GM18868 (cell line): ENCODE measurements around the gene ADRA1B.

Experiments used
- ATAC-seq: cut with Tn5 transposase; IDR thresholded peaks from one replicate; pipeline ENCODE4 v1.9.1; 2021; ENCODE audit warnings: mild to moderate bottlenecking, moderate library complexity; ENCODE audit not compliant: unreplicated experiment

ADRA1B gene

DNA sequence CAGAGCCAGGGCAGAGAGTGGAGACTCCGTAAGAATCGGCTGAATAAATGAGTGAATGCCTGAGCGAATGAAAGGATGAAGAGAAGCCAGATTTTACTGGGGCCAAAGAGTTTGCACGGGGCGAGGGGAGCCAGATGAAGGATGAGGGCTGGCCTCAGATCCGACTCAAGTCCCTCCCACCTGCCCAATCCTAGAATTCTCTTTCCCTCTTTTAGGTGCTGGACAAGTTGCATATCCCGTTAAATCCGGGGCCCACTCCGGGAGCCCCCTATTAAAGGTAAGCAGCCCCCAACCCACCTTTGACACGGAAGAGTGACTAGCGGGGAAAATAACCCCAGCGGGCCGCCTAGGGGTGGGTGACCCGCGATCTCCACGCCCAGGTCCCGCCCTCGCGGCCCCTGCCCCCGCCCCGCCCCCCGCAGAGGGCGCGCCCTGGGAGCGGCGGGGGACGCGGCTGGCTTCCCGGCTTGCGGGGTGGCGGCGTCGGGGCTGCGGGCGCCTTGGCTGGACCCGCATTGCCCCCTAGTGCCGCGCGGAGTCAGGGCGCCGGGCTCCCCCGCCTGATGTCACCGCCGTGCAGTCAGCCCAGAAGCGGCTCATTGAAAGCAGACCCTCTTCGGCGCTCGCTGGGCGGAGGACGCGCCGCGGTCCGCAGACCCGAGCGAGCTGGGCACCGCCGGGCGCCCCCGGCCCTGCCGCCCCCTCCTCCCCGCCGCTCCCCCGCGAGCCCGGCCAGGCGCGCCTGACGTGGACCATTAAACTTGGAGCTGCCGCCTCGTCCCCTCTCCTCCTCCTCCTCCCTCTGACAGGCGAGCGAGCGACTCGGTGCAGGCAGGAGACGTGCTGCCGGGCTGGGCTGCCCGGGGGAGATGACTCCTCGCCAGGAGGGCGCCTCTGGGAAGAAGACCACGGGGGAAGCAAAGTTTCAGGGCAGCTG lies at the start of gene ADRA1B:
Gene ADRA1B, plus strand, starts transcription at position 579 of the 937 bp plus-strand sequence. CDS start 424 bp downstream, outside the sequence.
- peak; percentile 87 for ATAC-seq

DNA sequence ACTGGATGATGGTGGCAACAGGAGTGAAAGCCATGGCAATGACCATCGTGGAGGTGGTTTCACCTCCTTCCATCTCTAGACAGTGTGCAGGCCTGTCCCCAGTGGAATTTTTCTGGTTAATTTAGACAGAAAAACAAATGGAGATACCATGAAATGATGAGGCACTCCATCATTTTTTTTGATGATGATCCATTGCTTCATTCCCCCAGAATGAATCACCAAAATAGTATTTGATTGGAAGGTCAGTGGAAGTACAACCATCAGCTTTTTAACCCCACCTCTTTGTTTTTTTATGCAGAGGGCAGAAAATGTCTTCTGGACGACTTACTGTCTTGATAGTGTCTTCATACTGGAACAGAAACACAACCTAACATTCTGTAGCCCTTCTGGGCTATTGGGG lies 42.6 kb upstream of the ADRA1B start:
- no peak for ATAC-seq

DNA sequence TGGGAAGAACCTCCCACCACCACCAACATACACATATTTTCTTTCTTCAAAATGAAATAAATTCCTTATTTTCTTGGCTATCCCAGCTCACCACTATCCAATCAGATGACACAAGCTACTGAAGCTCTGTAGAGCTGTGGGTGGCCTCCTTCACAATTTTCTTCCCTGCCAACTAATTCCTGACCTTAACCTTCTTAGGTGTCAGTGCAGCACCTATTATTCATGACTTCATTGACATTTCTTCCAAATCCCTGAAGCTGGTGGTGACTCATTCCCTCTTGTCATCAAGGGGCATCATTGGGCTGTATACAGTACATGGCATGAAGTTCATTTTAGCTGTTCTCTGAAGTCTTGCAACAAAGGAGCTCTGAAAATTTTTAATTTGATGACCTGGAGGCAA lies 42.0 kb upstream of the ADRA1B start:
- no peak for ATAC-seq

DNA sequence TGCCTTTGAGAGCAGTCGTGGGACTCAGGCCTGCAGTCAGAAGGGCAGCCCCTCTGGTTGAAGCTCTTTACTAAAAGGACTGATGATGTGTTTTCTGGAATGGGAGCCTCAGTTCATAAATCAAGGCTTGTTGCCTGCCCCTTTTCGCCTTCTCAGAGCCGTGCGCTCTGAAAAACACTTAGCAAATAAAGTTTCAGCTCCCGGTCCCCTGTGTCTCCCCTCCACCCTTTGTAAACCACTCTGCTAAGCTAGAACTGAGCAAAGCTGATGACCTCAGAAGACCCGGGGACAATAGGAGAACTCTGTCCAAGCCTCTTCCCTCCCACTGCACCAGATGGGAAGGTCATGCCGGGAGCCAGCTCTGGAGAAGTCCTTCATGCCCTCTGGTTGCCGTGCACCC lies 39.3 kb upstream of the ADRA1B start:
- no peak for ATAC-seq

DNA sequence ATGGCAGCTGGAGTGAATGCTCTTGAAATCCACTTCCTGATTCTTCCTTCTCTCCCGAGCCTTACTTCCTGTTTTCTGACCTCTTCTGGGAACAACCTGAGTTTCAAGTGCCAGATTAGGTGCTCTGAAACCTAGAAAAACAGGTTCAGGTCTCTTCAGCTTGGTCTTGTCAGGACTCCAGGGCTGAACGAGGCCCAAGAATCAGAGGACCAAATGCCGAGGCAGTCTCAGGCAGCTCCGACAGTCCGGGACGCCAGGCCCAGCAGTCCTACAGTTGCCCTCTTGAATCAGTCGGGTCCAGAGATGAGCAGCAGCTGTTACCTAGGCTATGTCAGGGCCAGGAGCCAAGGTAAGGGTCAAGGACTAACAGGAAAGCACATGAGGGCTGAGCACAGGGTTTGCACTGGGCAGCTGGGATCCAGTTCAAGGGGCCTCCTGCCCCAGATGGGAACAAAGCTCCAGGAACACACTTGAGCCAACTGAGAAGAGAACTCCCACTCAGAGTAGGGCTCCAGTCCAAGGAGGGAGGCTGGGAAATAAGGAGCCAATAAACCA lies 38.3 kb upstream of the ADRA1B start:
- no peak for ATAC-seq

DNA sequence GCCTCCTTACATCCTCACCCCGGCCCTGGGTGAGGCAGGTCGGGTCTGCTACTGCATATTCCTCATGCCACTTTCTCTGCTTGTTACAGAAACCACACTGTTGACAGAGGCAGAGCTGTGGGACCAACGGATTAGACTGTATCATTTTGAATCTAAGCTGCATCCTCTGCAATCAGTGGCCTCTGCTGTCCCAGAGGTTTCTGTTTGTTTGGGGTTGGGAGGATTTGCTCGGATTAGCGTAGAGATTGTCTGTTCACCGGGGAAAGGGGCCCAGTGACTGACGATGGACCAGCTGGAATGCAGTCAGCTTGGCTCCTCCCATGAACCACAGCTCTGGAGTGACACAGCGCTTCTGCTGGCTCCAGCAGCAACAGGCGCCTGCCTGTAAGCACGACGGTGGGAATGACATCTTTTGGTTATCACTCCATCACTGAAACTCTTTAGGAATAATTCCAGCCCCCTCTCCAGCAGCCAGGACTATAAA lies 37.3 kb upstream of the ADRA1B start:
- no peak for ATAC-seq

DNA sequence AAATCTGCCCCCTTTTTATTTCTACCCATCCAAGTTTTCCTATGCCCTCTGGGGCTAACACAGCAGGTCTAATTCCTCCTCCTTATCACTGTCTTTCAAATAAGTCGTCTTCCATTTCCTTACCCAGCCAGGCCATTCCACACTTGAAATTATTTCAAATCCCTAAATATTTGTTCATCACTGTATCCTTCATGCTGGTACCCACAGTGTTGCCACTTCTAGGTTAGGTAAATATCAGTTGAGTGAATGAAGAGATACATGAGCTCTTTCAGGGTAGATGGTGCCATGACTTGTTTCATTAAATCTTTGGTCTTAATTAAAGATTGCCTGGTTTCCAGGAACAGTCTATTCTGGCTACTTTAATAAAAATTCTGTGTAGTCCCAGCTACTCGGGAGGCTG lies 35.6 kb upstream of the ADRA1B start:
- no peak for ATAC-seq

DNA sequence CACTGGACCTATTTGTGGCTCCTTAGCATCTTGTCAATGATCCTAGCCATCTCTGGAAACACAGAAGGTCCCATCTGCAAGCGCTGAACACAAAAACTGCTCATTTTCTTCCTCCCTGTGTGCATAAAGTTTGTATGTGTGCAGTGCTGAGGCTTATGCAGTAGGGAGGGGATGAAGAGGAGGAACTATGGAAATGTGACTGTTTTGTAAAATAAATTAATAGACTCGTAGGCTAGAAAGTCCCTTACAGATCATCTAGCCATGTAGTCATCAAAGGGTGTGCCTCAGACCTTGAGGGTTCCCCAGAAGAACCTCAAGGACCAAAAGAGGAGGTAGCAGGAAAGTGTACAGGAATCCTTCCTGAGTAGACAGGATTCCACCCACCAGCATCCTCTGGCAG lies 34.3 kb upstream of the ADRA1B start:
- no peak for ATAC-seq

DNA sequence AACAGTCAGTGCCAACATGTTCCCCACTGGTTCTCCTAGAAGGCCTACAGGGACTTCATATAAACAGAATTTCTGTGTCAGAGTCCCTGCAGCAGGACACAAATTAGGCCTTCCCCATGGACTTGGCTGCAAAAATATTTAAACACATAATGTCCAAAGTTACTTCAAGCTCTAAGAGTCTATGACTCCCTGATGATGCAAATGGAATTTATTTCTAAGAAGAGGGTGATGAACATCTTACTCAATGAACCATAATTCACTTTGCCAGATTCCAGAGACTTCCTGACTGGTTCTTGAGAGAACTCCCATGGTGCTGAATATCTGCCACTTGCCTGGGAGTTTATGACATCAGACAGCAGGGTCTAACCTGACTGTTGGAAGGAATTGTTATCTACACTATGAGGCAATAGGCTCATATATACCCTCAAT lies 32.7 kb upstream of the ADRA1B start:
- no peak for ATAC-seq

DNA sequence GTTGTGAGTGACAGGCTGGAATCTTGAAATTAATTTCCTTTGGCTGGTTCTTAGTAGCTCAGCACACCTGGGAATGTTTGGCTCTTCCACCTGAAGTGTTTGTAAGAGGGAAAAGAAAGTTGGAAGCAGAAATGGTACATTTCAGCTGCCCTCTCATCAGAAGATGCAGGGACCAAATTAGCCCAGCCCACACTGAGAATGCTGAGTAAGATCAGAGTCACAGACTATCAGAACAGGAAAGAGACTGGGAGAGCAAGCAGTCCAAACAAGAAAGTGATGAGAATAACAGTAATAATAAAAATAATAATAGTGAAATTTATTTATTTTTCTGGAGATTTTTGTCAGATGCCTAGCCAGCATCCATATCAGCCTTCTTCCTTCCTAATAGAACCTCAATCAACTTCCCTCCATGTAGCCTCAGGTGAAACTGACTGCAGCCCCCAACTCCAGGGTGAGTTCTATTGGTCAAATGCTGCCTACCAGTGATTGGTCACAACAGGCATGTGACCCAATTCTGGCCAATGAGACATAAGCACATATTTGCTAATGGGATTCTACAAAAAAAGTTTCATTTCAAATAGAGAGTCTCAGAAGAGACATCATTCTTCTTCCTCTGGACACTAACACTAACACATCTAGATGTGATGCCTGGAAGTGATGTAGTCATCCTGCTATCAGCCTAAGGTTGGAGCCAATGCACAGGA lies 31.2 kb upstream of the ADRA1B start:
- no peak for ATAC-seq

DNA sequence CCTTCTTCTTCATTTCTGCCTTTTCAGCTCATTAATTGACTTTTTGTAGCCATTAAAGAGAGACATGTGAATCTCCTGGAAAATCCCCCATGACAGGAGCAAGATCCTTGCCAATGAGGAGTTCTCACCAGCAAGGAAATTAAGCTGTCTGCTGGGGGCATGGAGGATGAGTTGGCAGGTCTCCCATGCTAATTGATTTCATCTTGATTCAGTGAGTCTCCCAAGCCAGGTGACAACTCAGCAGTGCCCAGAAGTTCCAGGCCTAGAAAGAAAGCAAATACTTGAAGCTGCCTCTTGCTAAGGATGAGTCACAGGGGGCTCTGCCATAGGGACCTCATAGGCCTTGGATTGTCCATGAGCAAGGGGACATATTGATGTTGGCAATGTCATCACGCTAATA lies 30.0 kb upstream of the ADRA1B start:
- no peak for ATAC-seq

DNA sequence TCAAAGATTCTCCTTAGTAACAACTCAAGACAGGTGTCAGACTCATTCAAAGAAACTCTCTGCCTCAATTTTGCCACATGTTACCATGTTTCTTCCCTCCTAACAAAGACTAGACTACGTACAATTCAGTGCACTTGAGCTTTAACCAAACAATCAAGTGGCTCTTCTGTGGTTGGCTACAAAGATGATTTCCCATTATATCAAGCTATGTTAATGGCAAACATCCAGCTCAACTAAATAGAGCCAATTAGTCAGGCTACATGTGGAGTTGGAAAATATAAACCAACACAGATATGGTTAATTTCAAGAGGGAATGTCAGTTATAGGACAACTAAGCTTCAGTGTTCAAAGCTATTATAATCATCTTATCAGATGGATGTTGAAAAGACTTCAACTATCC lies 29.2 kb upstream of the ADRA1B start:
- ATAC-seq: no peak

DNA sequence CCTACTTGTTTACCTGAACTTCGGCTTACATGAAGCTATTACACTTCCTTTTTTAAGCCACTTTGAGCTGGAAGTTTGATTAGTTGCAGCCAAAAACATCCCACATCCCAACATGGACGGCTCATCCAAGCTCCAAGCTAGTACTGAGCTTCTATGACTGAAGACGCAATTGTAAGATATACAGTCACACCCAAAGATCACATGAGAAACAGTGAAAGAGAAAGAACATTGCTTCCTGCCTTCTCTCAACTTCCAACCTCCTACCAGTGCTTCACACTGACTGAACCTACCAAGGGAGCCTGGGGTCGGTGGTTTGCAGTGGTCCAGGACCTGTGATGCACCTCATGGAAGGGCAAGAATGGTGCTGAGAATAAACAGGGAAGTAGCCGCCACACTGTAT lies 27.4 kb upstream of the ADRA1B start:
- no peak for ATAC-seq

DNA sequence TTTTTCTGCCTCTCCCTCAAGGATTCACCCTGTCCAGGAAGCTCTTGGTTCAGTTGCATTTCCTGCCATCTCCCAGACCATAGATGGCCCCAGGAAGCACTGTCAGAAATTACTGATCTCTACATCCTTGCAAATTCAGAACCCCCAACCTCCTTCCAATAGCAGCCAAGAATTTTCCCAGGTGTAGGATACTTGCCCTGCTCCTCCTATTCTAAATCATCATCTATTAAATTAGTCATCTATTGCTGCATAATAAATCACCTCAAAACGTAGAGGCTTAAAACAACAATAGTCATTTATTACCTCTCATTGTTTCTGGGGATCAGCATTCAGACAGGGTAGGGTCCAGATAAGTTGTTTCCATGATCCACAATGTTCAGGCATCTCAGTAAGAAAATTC lies 26.1 kb upstream of the ADRA1B start:
- ATAC-seq: no peak

DNA sequence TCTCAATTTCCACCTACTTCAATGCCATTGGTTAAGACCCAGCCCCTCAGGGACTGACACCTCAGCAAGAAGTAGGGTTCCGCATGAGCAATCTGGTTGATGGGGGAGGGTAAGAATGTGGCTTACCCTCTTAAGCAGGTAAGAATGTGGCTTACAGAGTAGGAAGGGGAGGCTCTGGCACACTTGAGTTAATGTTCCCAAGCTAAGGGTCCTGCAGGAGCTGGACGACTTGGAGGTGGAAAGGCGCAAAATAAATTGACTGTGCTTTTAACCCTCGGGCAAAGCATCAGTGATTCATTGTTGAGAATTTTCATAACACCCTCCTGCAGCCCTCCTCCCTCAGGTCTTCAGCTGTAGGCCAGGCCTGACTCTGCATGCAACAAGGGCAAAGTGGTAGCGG lies 24.9 kb upstream of the ADRA1B start:
- no peak for ATAC-seq

DNA sequence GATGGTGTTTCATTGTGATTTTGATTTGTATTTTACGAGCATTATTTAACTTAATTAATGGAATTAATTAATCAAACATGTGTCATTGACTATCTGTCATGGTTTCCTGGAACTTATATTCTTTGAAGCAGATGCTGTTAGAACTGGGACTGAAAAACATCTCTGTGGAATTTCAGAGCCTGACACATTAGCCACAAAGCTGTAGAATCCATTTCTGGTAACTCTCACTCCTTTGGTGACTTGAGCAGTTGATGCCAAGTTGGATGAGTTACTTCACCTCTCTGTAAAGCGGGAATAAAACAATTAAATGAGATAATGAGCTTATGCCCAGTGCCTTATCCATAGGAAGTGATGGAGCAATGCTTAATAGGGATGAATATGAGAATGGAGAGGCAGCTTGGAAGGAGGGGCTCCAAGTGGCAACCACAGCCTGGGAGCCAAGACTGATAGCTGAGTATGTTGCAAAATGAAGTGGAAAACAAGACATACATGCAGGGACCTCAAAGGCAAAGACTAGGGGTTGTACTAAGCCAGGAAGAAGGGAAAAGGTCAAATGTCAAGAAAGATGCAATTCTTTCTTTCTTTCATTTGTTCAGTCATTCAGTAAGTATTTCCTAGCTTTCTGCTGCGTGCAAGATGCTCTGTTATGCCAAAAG lies 23.1 kb upstream of the ADRA1B start:
- no peak for ATAC-seq

DNA sequence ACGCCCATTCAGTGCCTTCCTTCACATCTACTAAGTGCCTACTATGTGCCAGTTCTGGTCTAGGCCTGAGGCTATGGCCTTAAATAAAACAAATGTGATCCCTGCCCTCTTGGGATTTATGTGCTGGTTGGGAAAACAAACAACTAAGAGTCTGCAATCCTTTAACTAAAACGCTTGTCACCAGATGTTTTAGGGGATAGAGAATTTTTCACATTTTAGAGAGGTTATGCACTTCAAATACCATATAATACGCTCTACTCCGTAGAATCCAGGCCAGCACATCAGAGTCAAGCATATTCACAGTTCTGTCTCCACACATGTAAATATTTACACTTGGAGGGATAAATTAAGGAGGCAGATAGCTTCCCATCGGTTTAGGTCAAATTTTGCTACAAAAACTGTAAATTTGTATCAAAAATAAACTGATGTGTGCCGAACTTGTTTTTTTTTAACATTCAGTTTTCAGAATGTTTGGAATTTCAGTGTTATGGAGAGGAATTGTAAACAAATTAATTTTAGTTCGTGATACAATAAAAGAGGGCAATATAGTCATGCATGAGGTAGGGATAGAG lies 22.0 kb upstream of the ADRA1B start:
- no peak for ATAC-seq

DNA sequence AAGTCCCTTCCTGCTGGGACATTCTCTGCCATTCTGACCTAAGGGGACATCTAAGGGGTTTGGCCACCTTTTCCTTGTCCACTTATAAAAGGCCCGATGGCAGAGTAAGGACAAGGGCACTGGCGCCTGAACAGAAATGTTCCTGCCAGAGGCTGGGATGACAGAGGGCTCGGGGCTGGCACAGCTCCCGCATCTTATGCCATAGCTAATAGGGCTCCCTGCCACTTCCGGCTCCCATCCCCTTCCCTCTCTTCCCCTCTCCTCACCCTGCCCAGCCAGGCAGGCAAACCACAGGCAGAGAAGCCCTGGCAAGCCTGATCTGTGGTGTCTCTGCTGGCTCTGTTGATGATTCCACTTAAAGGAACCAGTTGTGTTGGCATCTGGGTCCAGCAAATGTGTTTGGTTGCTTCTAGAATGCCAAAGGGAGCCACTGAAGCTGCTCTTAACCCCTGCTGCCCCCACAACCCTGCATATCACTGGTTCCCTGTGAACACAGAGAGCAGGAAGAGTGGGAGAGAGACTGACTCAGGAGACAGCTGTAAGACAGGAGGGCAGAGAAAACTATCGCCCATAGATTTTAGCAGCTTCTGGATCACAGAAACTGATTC lies 18.4 kb upstream of the ADRA1B start:
- no peak for ATAC-seq

DNA sequence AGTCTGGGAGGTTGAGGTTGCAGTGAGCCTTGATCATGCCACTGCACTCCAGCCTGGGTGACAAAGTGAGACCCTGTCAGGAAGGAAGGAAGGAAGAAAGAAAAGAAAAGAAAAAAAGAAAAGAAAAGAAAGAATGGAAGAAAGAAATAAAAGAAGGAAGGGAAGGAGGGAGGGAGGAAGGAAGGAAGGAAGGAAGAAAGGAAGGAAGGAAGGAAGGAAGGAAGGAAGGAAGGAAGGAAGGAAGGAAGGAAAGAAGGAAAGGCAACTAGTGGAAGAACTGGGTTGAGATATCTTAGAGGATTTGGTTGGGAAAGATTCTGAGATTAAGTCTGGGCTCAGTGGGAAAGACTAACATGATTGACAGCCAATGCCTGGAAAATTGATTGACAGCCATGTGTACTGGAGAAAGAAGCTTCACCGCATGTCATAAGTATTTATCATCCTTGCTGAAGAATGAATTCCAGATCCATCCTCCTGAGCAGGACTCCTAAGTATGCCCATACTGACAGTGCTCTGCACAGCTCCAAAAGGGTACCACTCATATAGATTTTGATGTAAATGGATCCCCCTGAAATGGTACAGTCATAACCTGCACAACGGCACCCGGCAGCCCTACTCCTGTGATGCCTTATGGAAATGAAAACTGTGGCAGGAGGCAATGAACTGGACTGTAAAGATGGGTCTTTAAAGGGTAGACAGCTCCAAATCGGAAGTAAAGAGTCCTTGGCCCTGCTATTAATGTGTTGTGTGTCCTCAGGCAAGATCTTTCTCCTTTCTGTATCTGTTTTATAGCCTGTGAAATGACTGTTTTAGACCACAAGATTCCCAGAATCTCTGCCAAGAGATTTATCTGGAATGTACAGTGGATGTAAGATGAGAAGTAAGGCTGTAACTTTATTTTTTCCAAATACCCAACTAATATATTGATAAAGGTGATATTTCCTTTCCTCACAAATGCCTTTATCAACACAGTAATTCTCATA lies 16.9 kb upstream of the ADRA1B start:
- ATAC-seq: no peak
